ENCODE results near the gene MPC1L. TPM values are rescaled to one million over a fixed set of nuclear protein-coding genes. Genes with fewer than 3 reads are reported as not detected.

The MPC1L gene
- total RNA-seq, 1 experiment from 2014 or later = not detected

DNA sequence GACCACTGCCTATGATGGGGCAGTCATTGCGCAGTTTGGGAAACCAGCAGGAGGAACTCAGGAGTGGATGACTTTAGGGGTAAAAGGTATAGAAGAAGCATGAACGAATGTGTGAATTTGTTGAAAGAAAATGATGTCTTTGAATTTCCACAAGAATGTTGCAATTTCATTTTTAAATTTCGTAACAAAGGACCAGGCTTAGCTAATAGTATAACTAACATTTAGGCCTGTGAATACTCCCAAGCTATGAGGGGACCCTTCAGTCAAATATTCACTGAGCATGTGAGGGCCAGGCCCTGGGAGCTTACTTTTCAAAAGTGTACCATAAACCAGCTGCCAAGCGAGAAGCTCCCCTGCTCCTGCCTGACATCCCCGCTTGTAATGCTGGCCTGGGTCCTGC lies 5.3 kb downstream of the MPC1L start:
- DNase-seq (ENCODE audit: low spot score) = no peak

DNA sequence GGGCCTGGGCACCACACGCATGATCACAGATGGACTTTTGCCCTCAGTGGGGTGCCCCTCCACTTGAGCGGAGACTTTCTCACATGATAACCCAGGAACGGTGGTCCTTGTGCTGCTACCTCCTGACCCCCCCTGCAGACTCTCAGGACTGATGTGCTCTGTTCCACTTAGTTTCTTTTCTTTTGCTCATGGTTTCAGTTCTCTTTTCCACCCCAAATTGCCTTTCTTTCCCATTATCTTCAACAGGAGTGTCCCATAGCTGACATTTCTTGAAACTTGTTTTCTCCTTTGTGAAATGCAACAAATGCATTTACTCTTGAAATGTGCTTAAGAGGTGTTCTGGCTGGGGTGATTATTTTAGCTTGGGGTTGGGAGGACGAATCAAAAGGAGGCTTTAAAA lies 9.0 kb downstream of the MPC1L start:
- DNase-seq (ENCODE audit: low spot score) = no peak

DNA sequence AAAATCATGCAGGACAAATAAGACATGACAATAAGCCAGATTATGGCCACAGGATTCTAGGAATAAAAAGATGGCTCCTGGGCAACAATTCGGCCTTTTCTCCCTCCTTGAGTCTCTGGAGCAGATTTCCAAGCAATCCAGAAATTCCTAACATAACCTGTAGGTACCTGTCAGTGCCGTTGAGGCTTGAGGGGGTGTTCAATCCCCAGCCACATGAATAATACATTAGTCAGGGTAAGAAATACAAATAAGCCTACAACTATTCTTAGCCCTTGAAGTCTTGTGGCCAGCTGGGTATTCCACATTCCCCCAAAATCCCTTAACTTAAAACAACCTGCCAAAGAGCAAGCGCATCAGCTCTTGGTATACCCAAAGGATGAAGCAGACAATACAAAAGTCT lies 14.5 kb downstream of the MPC1L start:
- no peak for DNase-seq (ENCODE audit: low spot score)

DNA sequence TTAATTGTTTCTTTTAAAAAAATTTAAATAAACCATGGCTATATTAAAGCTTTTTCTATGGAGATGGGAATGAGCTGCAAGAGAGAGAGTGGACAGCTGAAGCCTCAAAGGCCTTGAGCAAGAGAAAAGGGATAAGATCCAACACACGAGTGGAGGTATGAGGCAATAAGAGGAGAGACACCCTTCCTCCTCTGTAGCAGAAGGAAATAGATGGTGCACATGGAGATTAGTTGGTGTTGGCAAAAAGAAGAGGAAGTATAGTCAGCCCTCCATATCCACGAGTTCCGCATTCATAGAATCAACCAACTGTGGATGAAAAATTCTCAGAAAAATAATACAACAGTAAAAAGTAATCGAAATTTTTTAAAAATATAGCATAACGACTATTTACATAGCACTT lies 20.9 kb downstream of the MPC1L start:
- peak; percentile 0 for DNase-seq (ENCODE audit: low spot score)

DNA sequence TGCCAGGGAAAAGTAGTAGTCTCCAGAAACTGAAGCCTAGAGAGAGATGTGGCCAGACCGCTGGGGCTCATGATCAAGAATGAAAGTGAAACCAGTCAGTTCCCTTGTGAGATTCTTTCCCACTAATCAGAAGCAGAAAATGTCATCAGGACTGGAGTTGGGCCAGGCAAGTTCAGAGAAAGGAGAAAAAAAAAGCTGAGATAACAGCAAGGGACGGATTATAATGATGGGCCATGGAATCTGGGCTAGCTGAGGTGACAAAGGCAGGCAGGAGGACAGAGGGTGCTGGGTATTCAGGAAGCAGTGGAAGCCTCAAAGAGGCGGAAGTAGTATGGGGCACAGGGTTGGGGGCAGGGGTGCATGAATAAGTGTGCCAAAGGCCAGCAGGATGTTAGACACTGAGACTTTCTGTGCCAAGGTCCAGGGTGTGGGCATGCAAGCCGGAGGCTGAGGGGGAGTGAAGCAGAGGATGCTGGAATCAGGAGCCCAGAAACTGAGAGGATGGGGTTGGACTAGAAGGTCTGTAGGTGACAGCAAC lies 21.7 kb downstream of the MPC1L start:
- DNase-seq (ENCODE audit: low spot score) = peak; percentile 75

DNA sequence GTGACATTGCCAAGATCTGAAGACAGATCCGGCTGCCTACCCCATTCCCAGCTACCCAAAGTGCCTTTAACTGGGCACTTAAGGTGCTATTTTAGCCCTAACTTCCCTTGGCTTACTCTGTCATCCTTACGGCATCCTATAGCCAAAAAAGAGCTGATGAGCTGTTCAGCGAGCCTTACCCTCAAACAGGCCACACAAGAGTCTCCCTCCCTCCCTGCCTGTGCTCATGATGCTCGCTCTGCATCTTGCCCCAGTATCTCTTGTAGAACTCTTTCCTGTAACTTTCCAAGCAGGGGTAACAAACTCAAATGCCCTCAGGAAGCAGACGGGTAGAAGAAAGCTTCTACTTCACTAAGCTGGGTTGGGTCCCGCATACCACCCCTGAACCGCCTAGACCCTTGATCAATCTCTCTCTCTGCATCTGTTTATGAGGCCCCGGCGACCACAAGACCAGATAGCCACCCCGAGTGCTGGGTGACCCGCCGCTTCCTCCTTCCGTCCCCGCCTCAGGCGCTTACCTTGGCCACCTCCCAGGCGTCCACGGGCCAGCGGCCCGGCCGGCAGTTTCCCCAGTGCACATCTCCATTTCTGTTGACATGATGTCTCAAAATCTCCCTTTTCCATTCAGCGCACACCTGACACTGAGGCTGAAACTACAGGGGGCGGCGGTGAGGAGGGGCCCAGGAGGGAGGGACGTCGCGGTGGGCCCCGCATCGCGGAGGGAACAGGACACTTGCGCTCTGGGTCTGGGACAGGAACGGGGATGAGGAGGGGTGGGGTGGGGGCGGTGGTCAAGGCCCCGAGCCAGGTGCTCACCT lies 23.5 kb downstream of the MPC1L start:
- peak; percentile 29 for DNase-seq (ENCODE audit: low spot score)

- peak; percentile 74 for DNase-seq (ENCODE audit: low spot score)
These were observed 24.3 kb downstream of the MPC1L start, which contains the start of gene CXorf38 for GRCh38 chrX:40647307-40648197. TSS of gene CXorf38 (minus strand) at chrX:40647561. CDS start at chrX:40647520, 41 bp downstream.

GRCh38 chrX:40651620-40652223 lies 28.5 kb downstream of the MPC1L start:
- peak; percentile 49 for DNase-seq (ENCODE audit: low spot score)

GRCh38 chrX:40652664-40653063 lies 29.4 kb downstream of the MPC1L start:
- DNase-seq (ENCODE audit: low spot score) = no peak

GRCh38 chrX:40653535-40653934 lies 30.3 kb downstream of the MPC1L start:
- DNase-seq (ENCODE audit: low spot score) = no peak

DNA sequence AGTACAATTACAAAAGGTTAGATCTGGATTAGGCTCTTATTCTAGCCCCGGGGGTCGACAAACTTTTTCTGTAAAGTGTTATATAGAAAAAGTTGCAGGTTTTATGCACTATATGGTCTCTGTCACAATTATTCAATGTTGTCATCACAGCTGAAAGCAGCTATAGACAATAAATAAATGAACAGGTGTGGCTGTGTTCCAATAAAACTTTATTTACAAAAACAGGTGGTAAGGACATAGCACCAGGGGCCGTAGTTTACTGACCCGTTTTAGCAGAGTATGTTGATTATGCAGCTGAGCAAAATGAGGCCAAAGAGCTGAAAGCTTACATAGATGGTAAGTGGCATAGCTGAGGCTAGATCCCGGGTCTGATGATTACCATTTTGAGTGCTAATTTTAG lies 37.2 kb downstream of the MPC1L start:
- DNase-seq (ENCODE audit: low spot score) = no peak

- DNase-seq (ENCODE audit: low spot score) = no peak
These were observed 38.3 kb downstream of the MPC1L start for GRCh38 chrX:40661489-40661888.

- no peak for DNase-seq (ENCODE audit: low spot score)
These were observed 40.0 kb downstream of the MPC1L start for GRCh38 chrX:40663078-40663740.

- peak; percentile 1 for DNase-seq (ENCODE audit: low spot score)
These were observed 40.8 kb downstream of the MPC1L start for GRCh38 chrX:40663880-40664630.

DNA sequence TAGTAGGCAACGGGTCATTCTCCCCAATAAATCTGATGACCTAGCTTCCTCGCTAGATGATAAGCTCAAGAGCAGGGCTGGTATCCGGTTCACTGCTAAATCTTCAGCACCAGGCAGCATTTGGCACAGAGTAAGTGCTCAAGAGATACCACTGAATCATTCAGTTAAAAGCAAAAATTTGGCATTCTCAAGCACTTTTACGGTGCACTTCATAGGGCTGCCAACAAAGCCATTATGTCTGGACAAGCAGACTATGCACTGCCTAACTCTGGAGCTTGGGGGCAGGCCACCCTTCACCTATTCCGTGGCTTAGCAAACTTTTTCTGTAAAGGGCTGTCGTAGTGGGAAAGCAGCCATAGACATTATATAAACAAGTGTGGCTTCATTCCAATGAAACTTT lies 47.9 kb downstream of the MPC1L start:
- DNase-seq (ENCODE audit: low spot score) = no peak

Other genes with a start within 250 kb of the MPC1L start
- 104 and 116 TPM in 2 replicates for gene ATP6AP2, start 42.5 kb upstream of the MPC1L start, total RNA-seq (2014; rRNA removed; shearing (Covaris generic))
- 24.4 and 25.3 TPM in 2 replicates for gene CXorf38, start 24.1 kb downstream of the MPC1L start, total RNA-seq (2014; rRNA removed; shearing (Covaris generic))
- 23.6 and 25.0 TPM in 2 replicates for gene MED14, start 112.1 kb downstream of the MPC1L start, total RNA-seq (2014; rRNA removed; shearing (Covaris generic))

All from A172 (cell line).